ENCODE measurements around the gene GOLGA6L22.
"Not testable (repeated sequence)": the region's sequence is repeated elsewhere in the genome, so short reads cannot be mapped to it uniquely, and the experiment has no call there.

DNA sequence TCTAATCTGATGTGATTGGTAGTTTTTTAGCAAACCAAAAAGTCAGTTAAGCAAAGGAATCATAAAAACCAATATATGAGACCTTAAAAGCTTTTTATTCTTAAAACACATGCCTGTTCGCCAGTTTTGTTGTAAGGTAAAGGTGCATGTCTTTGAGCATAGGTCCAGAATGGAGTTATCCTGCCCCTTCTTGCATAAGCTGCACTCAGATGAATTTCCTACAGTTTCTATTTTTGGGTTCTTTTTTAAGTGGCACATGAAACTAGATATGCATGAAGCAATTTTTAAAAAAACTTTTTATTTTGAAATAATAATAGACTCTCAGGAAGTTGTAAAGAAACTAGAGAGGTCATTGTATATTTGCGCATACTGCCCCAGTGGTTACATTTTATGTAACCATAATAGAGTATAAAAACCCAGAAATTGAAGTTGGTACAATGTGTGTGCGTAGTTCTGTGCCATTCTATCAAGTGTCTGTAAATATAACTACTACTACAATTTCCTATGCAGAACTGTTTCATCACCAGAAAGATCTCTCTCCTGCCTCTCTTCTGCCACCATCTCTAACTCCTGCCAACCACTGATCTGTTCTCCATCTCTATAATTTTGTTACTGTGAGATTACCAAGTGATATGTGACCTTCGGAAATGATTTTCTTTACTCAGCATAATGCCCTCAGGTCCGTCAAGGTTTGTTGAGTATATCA lies 39.7 kb downstream of the GOLGA6L22 start:
- TF ChIP-seq, protein P1, sequence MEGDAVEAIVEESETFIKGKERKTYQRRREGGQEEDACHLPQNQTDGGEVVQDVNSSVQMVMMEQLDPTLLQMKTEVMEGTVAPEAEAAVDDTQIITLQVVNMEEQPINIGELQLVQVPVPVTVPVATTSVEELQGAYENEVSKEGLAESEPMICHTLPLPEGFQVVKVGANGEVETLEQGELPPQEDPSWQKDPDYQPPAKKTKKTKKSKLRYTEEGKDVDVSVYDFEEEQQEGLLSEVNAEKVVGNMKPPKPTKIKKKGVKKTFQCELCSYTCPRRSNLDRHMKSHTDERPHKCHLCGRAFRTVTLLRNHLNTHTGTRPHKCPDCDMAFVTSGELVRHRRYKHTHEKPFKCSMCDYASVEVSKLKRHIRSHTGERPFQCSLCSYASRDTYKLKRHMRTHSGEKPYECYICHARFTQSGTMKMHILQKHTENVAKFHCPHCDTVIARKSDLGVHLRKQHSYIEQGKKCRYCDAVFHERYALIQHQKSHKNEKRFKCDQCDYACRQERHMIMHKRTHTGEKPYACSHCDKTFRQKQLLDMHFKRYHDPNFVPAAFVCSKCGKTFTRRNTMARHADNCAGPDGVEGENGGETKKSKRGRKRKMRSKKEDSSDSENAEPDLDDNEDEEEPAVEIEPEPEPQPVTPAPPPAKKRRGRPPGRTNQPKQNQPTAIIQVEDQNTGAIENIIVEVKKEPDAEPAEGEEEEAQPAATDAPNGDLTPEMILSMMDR (IDR thresholded peaks at IDR 0.05) = not testable (repeated sequence)
- TF ChIP-seq POLR2A (IDR thresholded peaks at IDR 0.05) = not testable (repeated sequence)
